HG03571 (cell line): ENCODE results near the gene IFI27L2.
"Not testable (repeated sequence)": the region's sequence is repeated elsewhere in the genome, so short reads cannot be mapped to it uniquely, and the experiment has no call there.

Source experiments
- ATAC-seq: cut with Tn5 transposase; IDR thresholded peaks from one replicate; pipeline ENCODE4 v1.9.1; 2021; ENCODE audit not compliant: unreplicated experiment

IFI27L2 gene

DNA sequence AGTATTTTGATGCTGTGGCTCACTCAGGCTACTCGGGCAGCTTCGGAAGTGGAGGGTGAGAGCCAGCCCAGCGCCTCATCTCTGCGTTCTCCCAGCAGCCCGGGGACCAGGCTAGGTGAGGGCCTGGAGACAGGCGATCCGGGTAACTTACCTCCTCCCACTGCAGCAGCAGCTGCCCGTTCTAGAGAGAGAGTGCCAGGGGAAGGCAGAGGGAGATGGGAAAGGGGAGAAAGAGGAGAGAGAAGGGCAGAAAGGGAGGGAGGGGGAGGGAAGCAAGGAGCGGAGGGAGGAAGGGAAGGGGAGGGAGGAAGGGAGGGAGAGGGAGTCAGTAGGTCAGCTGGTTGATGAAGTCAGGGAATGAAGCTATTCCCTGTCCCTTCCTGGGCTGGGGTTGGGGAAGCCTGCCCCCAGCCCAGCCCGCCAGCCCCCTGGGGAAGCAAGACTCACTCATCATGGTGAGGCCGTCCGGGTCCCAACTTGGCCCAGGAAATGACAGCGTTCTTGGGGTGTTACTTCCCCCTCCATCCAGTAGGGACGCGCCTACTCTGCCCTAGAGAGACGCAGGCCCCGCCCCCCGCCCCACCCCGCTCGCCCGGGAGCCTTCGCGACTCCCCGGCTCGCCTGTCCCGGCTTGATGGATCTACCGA is at the start of gene IFI27L2:
TSS of gene IFI27L2 (minus strand) at position 494 of the 647 bp plus-strand sequence. CDS start at position 454, 40 bp downstream.
- ATAC-seq = peak; percentile 97

- no peak for ATAC-seq
Measured at GRCh38 chr14:94177806-94178205, 48.4 kb upstream of the IFI27L2 start.

DNA sequence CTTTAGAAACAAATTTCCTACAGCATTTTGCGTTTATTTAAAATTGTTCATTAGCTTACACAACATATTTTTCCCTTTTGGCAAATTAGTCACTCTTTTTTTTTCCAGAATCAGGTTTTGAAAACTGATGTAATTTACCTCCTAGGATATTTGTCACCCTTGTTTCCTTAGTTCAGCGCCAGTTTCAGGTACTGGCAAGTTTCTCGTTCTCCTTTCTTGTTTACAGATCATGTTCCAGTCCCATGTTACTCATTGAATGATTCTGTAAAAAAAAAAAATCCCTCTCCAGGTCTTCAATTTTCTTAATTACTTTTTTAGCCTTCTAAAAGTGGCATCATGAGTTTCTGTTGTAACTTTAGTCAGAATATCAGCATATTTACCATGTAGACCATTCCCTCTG is 47.4 kb upstream of the IFI27L2 start:
- no peak for ATAC-seq

DNA sequence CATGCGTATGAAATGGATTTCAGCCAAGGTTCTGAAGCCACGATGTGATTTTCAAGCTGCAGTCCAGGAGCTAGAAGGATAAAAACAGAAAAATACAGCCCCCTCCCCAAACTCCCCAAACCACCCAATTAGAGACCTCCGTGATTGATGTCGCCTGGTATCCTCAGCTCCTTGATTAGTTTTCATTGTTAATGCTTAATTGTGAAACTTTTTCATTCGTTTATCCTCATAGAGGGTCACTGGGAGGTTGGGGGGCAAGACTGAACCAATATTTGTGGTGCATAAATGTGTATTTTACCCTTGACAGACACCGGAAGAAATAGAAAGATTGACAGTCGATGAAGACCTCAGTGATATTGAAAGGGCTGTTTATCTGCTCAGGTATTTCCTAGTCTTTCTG is 46.3 kb upstream of the IFI27L2 start:
- ATAC-seq = no peak

GRCh38 chr14:94175011-94175745 is 45.8 kb upstream of the IFI27L2 start:
- no peak for ATAC-seq

- no peak for ATAC-seq
Measured at GRCh38 chr14:94174604-94175010, 45.2 kb upstream of the IFI27L2 start.

DNA sequence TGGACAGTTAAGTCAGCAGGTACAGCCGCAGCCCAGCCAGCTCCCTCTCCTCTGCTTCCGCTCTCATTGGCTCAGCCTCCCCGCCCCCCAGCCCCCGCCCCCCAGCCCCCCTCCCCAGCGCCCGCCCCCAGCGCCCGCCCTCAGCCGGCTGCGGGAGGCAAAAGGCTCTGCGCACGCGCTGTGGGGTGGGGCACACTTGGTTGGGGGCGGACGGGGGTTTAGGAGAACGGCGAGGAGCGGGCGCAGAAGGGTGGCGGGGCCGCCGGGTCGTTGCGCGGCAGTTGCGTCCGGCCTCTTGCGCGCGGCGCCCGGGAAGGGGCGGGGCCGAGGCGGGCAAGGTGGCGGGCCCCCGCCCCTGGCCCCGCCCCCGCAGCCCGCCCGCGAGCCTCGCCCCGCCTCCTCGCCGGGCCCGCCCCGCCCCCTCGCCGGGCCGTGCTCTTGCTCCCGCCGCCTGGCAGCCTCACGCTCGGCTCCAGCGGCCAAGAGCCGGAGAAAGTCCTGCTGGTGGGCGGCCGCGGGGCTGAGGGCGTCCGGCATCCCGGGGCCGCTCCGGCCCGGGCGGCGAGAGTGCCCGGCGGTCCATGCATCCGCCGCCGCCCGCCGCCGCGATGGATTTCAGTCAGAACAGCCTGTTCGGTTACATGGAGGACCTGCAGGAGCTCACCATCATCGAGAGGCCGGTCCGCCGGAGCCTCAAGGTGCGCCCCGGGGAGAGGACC is 44.6 kb upstream of the IFI27L2 start, which contains the start of gene PPP4R4:
TSS of gene PPP4R4 (plus strand) at position 438 of the 719 bp plus-strand sequence. CDS start at position 582, 144 bp downstream.
- peak; percentile 82 for ATAC-seq

GRCh38 chr14:94173471-94173884 is 44.1 kb upstream of the IFI27L2 start:
- ATAC-seq = no peak

GRCh38 chr14:94172545-94172944 is 43.1 kb upstream of the IFI27L2 start:
- no peak for ATAC-seq

GRCh38 chr14:94171208-94171607 is 41.8 kb upstream of the IFI27L2 start:
- no peak for ATAC-seq

GRCh38 chr14:94170136-94170535 is 40.7 kb upstream of the IFI27L2 start:
- ATAC-seq = no peak

DNA sequence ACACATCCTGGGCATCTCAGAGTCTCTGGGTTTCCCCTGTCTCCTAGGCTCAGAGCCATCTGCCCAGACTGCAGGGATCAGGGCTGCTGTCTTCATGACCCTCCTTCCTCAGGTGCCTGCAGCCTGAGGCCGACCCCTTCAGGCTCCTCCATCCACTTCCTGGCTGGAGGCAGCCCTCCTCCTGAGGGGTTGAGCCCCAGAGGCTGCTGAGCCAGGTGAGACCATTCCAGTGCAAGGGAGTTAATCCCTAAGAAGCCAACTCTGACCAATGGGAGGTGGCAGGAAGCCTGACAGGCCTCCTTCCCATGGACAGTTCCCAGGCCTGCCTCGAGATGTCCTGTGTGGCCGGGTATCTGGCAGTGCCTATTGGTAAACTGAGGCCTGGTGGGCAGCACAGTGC is 36.3 kb upstream of the IFI27L2 start:
- ATAC-seq = no peak

- ATAC-seq = no peak
Measured at GRCh38 chr14:94164685-94165431, 35.5 kb upstream of the IFI27L2 start.

GRCh38 chr14:94163796-94164195 is 34.4 kb upstream of the IFI27L2 start:
- ATAC-seq = no peak

DNA sequence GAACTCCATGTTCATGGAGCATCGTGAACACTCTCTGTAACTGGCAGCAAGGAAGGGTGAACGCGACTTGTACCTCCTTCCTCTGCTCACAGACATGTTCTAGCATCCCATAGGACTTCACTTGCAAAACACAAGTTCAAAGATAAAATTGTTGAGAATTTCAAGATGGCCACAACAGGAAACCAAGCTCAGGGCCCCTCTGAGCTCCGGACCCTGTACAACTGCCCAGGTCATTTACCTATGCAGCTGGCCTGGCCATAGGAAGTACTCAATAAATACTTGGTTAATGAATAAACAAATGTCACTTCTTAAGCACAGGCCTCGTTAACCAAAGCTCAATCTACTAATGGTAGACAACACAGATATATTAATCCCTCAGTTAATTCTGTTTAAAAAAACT is 33.1 kb upstream of the IFI27L2 start:
- ATAC-seq = no peak

DNA sequence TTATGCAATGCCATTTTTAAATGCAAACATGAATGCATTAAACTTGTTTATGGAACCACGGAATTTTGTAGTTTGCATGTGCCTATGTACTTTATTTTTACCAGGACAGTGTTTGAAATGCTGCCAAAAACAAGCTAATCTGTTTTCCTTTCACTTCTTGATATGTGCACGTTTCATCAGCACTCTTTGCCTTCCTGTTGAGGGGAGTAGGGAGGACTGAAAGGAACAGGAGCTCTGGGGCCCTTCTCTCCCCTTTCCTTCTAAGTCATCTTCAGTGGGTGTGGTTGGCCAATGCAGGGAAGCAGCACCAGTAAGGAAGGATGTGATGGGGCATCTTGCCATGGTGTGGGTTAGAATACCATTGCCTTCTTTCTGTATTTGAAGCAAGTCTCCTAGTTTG is 32.6 kb upstream of the IFI27L2 start:
- ATAC-seq = no peak

DNA sequence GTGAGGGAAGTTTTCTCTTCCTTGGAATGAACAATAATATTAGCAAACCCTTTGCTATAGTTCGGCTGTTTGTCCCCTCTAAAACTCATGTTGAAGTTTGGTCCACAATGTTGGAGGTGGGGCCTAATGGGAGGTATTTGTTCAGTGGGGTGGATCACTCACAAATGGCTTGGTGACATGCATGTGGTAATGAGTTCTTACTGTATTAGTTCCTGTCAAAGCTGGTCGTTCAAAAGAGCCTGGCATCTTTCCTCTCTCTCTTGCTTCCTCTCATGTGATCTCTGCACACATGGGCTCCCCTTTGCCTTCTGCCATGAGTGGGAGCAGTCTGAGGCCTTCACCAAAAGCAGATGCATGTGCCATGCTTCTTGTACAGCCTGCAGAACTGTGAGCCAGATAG is 31.7 kb upstream of the IFI27L2 start:
- no peak for ATAC-seq

DNA sequence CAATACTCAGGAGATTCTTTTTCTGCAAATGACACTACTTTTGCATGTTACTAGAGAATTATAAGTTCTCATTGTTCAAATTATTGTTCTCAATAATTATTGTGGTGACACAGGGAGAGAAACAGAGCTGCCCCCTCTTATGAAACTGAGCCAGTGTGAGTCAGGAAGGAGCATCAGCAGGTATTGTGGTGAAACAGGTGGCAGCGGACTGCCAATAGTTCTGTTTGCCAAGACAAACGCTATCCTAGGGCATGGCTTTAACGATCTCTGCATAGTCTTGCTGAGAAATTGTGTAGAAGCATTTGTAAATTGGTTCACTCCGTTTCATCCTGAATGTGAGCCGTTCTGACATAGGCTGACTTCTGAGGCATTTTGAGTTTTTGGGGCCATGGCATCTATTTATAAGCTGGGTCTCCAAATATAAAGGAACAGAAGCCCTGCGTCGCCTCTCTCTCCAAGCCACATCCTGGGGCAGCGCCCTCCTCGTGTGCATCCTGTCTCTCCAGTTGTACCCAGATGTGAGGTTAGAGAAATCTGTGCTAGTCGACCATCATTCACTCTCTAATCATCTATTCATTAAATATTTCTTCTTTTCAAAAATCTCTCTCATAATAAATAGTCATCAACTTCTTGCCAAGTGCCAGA is 29.0 kb upstream of the IFI27L2 start:
- no peak for ATAC-seq

DNA sequence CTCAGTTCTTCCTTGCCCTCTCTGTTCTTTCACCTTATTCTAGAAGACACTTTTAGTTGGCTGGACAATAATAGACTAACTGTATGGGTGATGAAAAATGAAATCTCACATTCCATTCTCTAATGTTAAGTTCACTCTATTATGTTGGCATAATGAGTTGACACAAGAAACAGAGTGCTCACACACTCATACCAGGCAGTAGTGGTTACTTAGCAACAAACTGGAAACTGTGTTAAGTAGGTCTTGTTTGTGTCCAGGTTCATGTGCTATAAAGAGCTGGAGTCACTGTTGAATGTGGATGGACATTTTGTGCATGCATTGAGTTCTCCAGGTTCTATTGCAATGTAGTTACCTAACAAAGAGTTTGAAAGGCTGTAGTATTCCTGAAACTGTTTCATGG is 27.8 kb upstream of the IFI27L2 start:
- no peak for ATAC-seq

DNA sequence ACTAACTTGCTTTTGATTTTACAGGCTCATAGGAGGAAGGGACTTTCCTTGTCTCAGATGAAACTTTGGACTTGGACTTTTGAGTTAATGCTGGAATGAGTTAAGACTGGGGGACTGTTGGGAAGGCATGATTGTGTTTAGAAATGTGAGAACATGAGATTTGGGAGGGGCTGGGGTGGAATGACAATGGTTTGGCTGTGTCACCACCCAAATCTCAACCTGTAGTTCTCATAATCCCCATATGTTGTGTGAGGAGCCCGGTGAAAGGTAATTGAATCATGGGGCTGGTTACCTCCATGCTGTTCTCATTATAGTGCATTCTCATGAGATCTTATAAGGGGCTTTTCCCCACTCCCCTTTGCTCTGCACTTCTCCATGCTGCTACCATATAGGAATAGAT is 26.7 kb upstream of the IFI27L2 start:
- not testable (repeated sequence) for ATAC-seq
